ENCODE data around the gene ALDH1A2.
"Not testable (repeated sequence)": the region's sequence is repeated elsewhere in the genome, so short reads cannot be mapped to it uniquely, and the experiment has no call there.

ALDH1A2 gene

DNA sequence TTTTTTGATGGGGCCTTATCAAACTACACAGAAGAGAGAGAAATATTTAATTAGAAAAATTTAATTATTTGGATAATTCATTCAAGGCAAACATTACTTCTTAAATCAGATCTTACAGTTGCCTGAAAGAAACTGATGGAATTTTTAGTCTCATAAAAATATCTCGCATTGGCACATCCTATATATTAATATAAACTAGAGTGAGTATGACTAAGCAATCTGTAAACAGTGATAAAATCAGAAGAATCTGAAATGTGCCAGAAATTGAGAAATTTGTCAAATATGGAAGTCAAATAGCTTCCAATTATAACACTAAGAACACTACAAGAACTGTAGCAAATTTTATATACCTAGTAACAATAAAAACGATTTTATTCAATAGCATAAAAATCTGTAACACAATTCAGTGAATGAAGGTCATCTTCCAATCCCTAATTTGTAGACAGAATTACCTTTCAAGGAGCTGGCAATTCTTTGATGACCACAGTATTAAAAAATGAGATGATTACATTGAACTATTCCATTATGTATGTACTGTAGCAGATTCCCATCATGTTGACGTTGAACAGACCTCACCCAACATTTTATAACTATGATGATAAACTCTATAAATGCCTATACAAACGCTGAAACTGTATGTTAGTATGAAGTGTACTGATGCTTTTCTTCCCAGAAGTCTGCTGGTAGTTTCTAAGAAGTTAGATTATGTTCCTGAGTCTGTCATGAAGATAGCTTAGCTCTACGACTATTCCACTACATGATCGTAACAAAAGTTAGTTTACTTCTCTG is 63.0 kb downstream of the ALDH1A2 start:
- no peak for TF ChIP-seq CTCF (IDR thresholded peaks at IDR 0.05; ENCODE audit: low read length, missing control alignments)
- DNase-seq (ENCODE audit: low read depth): no peak
- no peak overlapping the region for H3K4me3 ChIP-seq (replicated peaks; ENCODE audit: low read depth, low read length)

DNA sequence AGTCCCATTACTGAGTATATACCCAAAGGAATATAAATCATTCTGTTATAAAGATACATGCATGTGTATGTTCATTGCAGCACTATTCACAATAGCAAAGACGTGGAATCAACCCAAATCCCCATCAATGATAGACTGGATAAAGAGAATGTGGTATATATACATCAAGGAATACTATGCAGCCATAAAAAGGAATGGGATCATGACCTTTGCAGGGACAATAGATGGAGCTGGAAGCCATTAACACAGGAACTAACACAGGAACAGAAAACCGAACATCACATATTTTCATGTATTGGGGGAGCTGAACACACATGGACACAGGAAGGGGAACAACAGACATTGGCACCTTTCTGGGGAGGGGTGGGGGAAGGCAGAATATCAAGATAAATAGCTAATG is 65.8 kb downstream of the ALDH1A2 start:
- DNase-seq (ENCODE audit: low read depth); H3K4me3 ChIP-seq (replicated peaks; ENCODE audit: low read depth, low read length): not testable (repeated sequence)

GRCh38 chr15:57996561-57996960 is 69.0 kb downstream of the ALDH1A2 start:
- no peak overlapping the region for H3K4me3 ChIP-seq (replicated peaks; ENCODE audit: low read depth, low read length)
- DNase-seq (ENCODE audit: low read depth): no peak
- TF ChIP-seq CTCF (IDR thresholded peaks at IDR 0.05; ENCODE audit: low read length, missing control alignments): no peak

GRCh38 chr15:57994221-57995049 is 71.1 kb downstream of the ALDH1A2 start:
- DNase-seq (ENCODE audit: low read depth): no peak
- no peak for TF ChIP-seq CTCF (IDR thresholded peaks at IDR 0.05; ENCODE audit: low read length, missing control alignments)
- H3K4me3 ChIP-seq (replicated peaks; ENCODE audit: low read depth, low read length): no peak overlapping the region

GRCh38 chr15:57993409-57994145 is 71.9 kb downstream of the ALDH1A2 start:
- TF ChIP-seq CTCF (IDR thresholded peaks at IDR 0.05; ENCODE audit: low read length, missing control alignments): no peak
- no peak for DNase-seq (ENCODE audit: low read depth)
- H3K4me3 ChIP-seq (replicated peaks; ENCODE audit: low read depth, low read length): no peak overlapping the region

- no peak for TF ChIP-seq CTCF (IDR thresholded peaks at IDR 0.05; ENCODE audit: low read length, missing control alignments)
- H3K4me3 ChIP-seq (replicated peaks; ENCODE audit: low read depth, low read length): no peak overlapping the region
- no peak for DNase-seq (ENCODE audit: low read depth)
These were observed 72.7 kb downstream of the ALDH1A2 start for GRCh38 chr15:57992761-57993355.

DNA sequence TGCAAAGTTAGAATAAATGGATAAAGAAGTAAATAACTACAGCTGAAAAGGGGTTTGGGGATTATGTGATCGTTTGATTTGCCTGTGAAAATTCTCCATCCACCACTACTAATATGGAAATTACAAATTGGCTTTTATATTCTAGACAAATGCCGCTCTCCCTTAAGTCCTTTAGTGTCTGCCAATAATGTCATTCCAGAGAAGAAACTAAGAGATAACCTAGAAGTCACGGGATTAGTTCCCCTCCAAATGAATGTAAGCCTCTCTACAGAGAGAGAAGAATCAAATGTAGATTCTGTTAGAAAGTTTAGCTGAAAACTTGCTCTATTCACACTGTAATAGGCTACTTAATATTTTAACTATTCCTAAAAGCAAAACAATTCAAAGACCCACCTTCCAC is 92.0 kb downstream of the ALDH1A2 start:
- DNase-seq (ENCODE audit: low read depth): no peak
- no peak for TF ChIP-seq CTCF (IDR thresholded peaks at IDR 0.05; ENCODE audit: low read length, missing control alignments)
- H3K4me3 ChIP-seq (replicated peaks; ENCODE audit: low read depth, low read length): no peak overlapping the region
